ENCODE data around the gene CORIN. TPM values are rescaled to one million over a fixed set of nuclear protein-coding genes. Genes with fewer than 3 reads are reported as not detected.

The CORIN gene
- total and polyA plus RNA-seq, 12 donors = 0.10 to 1.1 (median 0.41) TPM; not detected in 2

GRCh38 chr4:47686294-47686872, 151.5 kb downstream of the CORIN start:
- no peak overlapping the region for H3K4me3 ChIP-seq
- H3K4me1 ChIP-seq (replicated peaks in 1 of 2) = no peaks in the 10 kb centered on the region
- DNase-seq = peak; percentile 25 to 76 (median 45)
- no peaks in the 10 kb centered on the region for H3K9me3 ChIP-seq (replicated peaks in 1 of 3)
- TF ChIP-seq CTCF (IDR thresholded peaks at IDR 0.05) = peak; percentile 47 to 64 (median 59)
- no peak for TF ChIP-seq POLR2A (IDR thresholded peaks at IDR 0.05)
- H3K27me3 ChIP-seq = no peaks in the 10 kb centered on the region
- intact Hi-C loops (cut with DNase I) = loop anchor here in 1 of 2 donors (10.0 kb wide), 1 partner anchor 148 kb away; the partner anchor contains the start of gene CORIN
- 43 to 49% (median 44%) methylated on average over 9 of the region's 9 CpGs for WGBS, 4 donors
- H3K36me3 ChIP-seq (replicated peaks in 1 of 2) = no peaks in the 10 kb centered on the region
- no peak overlapping the region for H3K27ac ChIP-seq

- Histone ChIP-seq H3K4me1 (replicated peaks in 1 of 2) (no peaks in the 10 kb centered on the region), H3K27ac (no peak overlapping the region), H3K9me3 (replicated peaks in 1 of 3) (no peaks in the 10 kb centered on the region), H3K27me3 (no peaks in the 10 kb centered on the region), H3K36me3 (replicated peaks in 1 of 2) (no peaks in the 10 kb centered on the region), H3K4me3 (no peak overlapping the region)
- WGBS, 4 donors = 69 to 89% (median 85%) methylated on average over 2 of the region's 2 CpGs
- intact Hi-C loops (cut with DNase I) = loop anchor here in 1 of 2 donors (10.0 kb wide), 1 partner anchor 259 kb away; no protein-coding TSS in a partner anchor
- TF ChIP-seq CTCF (IDR thresholded peaks at IDR 0.05) (no peak), POLR2A (IDR thresholded peaks at IDR 0.05) (no peak)
- no peak for DNase-seq
Observed at GRCh38 chr4:47675806-47676205, 162.1 kb downstream of the CORIN start.

GRCh38 chr4:47674144-47674543, 163.7 kb downstream of the CORIN start:
- Histone ChIP-seq H3K27ac (no peak overlapping the region), H3K36me3 (replicated peaks in 1 of 2) (no peaks in the 10 kb centered on the region), H3K4me3 (no peak overlapping the region), H3K27me3 (no peaks in the 10 kb centered on the region), H3K9me3 (replicated peaks in 1 of 3) (no peaks in the 10 kb centered on the region), H3K4me1 (replicated peaks in 1 of 2) (no peaks in the 10 kb centered on the region)
- 67 to 70% (median 69%) methylated on average over 4 of the region's 4 CpGs for WGBS, 4 donors
- no peak for TF ChIP-seq CTCF (IDR thresholded peaks at IDR 0.05)
- no peak for TF ChIP-seq POLR2A (IDR thresholded peaks at IDR 0.05)
- DNase-seq = no peak
- intact Hi-C loops (cut with DNase I) = loop anchor here (5.0 to 10.0 kb wide), 2 partner anchors 258 to 261 kb away; no protein-coding TSS in a partner anchor

- no peak overlapping the region for H3K4me3 ChIP-seq
- no peaks in the 10 kb centered on the region for H3K9me3 ChIP-seq (replicated peaks in 1 of 3)
- no peaks in the 10 kb centered on the region for H3K27me3 ChIP-seq
- no peaks in the 10 kb centered on the region for H3K4me1 ChIP-seq (replicated peaks in 1 of 2)
- DNase-seq = no peak
- TF ChIP-seq POLR2A (IDR thresholded peaks at IDR 0.05) (no peak), CTCF (IDR thresholded peaks at IDR 0.05) (no peak)
- no peak overlapping the region for H3K27ac ChIP-seq
- no peaks in the 10 kb centered on the region for H3K36me3 ChIP-seq (replicated peaks in 1 of 2)
- WGBS, 4 donors = 84 to 100% (median 97%) methylated on average over 3 of the region's 3 CpGs
- intact Hi-C loops (cut with DNase I) = loop anchor here (5.0 to 10.0 kb wide), 2 partner anchors 260 to 262 kb away; no protein-coding TSS in a partner anchor
Observed at GRCh38 chr4:47672696-47673095, 165.2 kb downstream of the CORIN start.
